GM18520 (cell line): ENCODE results near the gene NT5E.
"Not testable (repeated sequence)": the region's sequence is repeated elsewhere in the genome, so short reads cannot be mapped to it uniquely, and the experiment has no call there.

Experiments
- ATAC-seq: cut with Tn5 transposase; IDR thresholded peaks from one replicate; pipeline ENCODE4 v1.9.1; 2021; ENCODE audit not compliant: unreplicated experiment

The NT5E gene

DNA sequence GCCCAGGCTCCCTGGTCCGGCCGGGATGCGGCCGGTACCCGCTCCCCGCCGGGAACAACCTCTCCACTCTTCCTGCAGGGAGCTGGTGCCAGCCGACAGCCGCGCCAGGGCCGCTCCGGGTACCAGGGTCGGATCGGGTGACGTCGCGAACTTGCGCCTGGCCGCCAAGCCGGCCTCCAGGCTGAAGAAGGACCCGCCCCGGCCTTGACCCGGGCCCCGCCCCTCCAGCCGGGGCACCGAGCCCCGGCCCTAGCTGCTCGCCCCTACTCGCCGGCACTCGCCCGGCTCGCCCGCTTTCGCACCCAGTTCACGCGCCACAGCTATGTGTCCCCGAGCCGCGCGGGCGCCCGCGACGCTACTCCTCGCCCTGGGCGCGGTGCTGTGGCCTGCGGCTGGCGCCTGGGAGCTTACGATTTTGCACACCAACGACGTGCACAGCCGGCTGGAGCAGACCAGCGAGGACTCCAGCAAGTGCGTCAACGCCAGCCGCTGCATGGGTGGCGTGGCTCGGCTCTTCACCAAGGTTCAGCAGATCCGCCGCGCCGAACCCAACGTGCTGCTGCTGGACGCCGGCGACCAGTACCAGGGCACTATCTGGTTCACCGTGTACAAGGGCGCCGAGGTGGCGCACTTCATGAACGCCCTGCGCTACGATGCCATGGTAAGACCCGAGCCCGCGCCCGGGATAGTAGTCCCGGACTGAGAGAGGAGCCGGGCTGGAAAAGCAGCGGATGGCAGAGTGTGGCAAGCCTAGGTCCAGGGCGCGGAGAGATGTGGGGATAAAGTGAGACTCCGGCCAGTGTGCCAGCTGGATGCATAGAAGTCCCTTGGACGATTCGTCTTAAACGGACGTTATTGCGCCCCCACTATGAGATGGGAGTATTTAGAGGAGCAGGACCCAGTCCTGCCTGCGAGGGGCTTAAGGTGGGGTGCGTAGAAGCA is at the start of gene NT5E:
Gene NT5E, plus strand, starts transcription at position 266 of the 942 bp plus-strand sequence. Its CDS starts 57 bp downstream, at position 323.
- peak; percentile 82 for ATAC-seq

DNA sequence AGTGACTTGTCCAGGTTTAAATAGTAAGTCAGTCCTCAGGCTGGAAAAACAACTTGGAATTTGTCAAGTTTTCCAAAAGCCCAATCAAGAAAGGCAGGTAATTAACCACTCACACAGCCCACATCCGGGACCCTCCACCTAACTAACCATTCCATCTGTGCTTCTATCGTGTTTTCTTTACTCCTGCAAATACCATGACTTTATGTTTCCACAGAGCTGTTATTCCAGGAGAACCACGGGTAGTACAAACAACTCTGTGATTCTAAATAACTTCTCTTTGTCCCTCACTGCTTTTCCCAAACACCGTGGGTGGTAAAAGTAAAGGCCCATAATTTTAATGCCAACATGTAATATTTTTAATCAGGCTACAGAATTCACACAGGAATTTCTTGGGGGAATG is 49.6 kb upstream of the NT5E start:
- ATAC-seq = no peak

DNA sequence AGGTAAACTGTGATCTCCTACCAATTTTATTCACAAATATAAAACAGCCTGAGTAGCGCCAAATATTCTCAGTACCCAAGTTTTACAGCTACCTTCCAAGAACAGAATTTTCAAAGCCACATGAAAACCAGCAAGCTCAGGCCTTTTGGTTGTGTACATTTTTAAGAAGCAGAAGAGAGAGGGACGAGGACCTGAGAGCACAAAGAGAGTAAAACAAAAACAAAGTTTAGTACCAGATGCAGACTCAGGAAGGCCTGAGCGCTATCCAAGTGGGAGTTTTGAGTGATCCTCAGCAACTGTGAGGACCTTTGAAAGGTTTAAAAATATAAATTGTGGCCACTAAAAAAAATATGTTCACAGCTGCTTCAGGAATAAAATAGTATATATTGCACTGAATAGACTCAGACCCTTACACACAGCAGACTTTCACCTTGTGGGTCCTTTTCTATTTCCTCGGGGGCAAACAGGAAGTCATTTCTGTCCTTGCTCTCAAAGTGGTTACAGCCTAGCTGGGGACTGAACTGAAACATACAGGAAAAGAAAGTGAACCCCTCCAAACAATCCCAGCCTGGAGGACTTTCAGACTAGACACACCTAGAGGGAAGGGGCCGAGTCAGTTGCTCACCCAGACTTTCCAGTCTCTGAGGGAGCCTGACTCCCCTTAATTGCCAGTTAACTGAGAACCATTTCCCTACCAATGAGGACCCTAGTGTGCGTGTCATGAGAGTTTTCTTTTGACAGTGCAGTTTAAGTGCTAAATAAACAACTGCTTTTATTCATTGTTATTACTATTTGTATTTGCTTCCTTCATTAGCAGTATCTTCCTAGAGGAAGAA is 48.5 kb upstream of the NT5E start:
- ATAC-seq = no peak

DNA sequence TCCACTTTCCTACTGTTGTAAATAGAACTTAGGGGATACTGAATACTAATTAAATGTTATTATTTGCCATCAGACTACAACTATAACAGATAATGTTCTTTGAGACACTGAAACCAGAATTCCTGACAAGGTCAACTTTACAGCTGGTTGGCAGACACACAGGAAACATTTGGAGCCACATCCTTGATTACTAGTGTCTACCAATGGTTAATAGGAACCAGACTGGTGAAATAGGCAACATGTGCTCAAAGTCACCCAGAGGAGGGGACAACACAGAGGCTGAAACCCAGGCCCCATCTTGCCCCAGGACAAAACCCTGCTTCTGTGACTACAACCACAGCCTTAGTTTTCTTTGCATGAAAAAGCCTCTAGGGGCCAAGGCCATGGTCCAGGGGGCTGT is 47.8 kb upstream of the NT5E start:
- ATAC-seq = no peak

DNA sequence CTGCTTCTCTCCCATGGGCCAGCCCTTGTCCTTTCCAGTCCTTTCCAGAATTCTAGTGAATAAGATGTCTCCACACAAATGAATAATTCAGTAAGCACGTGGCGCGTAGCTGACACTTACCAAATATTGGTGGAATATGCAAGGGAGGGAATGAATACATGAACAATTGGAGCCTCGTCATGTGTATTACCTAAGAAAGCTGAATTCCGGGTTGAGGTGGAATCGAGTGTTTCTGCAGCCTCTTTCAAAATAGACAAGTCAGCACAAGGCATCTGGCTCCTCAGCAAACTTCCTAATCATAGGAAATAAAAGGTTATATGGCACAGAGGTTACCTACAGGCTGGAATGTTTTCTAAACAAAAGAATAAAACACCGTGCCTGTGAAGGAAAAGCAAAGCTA is 47.0 kb upstream of the NT5E start:
- ATAC-seq = no peak

DNA sequence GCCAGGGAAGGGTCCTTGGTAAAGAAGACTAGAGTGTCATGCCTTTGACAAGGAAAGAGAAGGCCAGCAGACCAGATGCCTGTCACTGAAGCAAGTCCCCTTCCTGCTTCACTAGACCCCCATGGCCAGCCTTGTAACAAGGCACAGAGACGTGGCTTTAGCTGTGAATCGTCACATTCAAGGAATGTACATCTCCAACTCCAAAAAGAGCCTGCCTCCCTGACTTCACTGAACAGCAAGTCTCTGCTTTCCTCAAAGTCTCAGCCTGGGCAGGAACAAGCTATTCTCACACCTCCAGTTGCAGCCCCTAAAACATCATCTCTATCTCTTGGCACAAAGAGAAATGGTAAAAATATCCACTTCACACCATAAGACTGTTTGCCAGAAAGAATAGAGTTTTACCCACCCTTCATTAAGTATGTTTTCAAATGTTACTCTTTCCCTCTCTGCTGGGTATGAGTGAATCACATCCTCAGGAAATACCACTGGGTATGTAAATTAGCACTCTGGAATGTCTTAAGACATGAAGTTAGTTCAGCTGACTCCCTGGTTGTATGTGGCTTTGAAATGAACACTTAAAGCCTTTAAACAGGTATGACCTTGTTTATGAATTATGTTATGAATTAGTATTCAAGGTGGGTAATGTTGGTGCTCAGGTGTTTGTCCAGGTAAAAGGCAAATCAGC is 46.4 kb upstream of the NT5E start:
- ATAC-seq = no peak

DNA sequence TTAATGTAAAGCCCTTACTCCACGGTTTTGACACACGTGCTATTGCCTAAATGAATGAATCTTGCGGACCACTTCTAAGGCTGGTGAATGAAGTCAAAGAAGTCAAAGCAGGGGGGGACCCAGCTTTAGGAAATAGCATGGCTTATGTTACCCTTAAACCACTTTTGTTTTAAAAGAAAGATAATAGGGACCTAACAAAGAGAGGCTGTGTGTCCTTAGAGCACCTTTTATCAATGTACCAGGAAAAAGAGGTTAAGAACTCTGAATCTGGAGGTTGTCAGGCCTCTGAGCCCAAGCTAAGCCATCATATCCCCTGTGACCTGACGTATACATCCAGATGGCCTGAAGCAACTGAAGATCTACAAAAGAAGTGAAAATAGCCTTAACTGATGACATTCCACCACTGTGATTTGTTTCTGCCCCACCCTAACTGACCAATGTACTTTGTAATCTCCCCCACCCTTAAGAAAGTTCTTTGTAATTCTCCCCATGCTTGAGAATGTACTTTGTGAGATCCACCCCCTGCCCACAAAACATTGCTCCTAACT is 45.8 kb upstream of the NT5E start:
- not testable (repeated sequence) for ATAC-seq

DNA sequence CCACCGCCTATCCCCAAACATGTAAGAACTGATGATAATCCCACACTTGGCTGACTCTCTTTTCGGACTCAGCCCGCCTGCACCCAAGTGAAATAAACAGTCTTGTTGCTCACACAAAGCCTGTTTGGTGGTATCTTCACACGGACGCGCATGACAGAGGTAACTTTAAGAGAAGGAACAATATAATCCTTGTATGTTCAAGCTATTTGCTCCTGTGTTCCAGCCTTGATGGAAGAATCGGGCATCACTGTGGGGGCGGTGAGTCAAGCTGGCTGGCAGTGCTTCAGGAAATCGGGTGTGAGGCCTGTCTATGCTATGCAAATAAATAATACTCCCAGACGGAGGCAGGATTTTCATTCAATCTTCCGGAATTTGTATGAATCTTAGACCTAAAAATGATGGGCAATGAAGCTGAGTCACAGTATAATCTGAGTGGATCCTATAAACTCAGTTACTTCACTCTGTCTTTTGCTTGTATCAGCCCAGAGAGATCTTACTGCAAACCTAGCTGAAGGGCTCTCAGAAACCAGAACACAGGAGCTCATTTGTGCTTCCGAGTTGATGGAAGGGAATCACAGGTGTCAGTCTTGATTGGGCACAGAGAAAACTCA is 45.2 kb upstream of the NT5E start:
- ATAC-seq = no peak

DNA sequence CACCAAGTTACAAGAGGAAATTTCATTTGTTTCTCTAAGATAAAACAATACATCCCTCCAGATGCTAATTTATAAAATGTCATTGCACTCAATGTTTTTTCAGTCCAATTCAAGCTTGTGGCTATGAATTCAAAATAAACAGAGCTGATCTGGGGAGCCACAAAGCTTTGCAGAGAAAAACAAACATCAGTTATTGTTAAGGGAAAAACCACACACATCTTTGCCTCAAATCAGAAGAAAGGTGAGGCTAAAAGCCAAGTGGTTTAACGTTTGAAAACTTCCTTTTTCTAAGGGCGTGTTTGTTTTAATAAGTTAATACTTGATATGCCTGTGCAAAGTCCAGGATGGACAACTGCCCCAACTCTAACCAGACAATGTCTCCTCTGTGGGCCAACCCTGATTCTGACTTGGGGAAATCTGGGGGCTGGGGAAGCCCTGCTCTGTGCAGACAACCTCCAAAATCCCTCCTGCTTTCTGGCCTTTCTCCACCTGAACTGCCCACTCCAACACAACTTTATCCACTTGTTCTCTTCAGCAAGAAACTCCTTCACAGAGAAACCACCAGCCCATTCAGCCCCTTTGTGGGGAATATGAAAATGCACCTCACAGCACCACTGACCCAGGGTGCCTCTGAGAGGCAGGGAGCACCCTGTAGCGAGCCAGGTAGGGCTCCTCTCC is 44.6 kb upstream of the NT5E start:
- peak; percentile 29 for ATAC-seq

DNA sequence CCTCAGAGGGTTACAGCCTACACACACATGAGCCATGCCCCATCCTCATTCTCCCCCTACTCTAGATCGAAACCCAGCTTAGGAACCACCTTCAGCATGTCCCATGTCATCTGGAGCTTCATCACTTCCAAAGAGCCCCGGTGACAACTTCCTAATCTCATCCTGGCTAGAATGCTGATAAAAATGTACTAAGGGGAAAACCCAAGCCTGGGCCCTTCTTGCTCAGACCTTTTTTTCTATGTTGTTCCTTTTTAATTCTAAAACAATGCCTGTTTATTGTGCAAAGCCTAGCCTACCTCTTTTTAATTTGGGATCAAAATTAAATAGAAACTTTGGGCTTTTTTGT is 44.1 kb upstream of the NT5E start:
- no peak for ATAC-seq

DNA sequence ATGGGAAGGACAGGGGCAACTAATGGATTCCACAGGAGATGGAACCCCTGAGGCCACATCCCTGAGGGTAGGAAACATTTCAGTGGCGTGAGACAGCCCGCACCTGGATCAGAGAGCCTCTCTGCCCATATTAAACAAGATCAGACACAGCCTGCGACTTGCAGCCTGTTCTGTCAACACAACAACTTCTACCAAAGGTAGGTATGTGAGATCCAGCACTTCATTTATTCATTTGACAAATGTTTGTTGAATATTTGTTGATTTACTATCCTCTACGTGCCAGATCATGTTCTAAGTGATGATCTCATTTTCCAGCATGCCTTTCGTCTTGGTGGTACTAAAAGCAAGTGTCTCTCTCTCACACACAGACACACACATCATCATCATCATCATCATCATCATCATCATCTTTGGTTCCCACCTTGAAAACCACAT is 43.2 kb upstream of the NT5E start:
- no peak for ATAC-seq

DNA sequence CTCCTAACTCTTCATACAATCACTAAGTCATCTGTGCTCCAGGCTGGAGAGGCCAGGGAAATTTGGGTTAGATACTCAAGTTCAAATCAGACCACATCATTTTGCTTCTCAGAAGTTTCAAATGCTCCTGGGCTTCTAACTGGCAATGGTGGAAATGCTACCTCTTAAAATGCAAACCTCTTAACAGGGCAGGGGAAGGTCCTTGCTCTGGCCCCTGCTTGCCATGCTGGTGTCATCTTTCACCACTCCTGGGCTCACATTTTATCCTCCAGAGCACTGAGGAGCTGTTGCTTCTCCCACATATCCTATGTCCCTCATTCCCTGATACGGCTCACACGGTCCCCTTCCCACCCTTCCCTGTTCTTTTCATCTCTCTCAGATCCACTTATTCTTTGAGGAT is 41.8 kb upstream of the NT5E start:
- ATAC-seq = no peak

DNA sequence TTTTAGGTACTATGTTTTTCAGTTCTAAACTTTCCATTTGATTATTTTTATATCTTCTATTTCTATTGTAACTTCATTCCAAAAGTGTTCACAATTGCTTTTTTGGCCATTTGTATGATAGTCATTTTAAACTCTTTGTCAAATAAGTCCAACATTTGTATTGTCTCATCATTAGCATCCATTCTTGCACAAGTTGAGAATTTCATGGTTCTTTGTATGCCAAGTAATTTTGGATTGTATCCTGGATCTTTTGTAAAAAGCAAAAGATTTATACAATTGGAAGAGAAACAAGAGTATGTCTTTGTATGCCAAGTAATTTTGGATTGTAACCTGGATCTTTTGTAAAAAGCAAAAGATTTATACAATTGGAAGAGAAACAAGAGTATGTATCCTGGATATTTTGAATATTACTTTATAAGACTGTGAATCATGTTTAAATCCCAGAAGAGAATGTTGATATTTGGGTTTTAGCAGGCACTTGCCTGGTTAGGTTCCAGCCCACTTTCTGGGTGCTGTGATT is 36.9 kb upstream of the NT5E start:
- ATAC-seq = no peak

DNA sequence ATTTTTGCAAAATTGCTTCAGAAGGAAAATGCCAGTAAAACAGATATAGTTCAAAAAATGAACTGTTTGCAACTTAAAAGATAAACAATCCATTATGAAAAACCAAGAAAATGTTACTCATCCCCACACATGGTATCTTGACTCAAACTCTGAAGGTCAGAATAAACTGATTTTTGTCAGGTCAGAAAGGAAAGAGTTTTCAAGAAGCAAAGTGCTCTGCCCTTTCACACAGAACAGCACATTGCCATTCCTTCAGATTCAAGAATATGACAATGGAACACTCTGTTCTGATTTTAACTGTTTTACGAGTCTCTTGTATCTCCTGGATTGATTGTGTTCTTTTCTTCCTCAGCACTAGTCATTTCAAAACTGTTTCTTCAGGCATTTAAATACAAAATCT is 33.8 kb upstream of the NT5E start:
- ATAC-seq = no peak

DNA sequence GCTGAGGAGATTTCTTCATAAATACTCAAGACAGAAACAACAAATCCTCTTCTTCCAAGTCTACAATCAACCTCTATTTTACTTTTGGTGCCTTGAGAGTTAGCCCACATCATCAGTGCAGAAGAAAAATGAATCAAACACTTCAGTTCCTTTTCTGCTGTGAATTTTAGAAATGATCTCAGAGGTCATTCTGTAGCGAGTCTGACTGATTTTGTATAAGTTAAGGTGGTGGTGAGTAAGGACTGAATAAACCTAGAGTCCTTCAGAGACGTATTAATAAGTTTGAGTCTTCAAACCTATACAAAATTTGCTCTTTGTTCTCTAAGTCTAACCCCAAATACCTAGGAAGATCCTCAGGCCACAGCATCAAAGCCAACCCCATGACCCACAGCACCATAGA is 33.1 kb upstream of the NT5E start:
- ATAC-seq = no peak

DNA sequence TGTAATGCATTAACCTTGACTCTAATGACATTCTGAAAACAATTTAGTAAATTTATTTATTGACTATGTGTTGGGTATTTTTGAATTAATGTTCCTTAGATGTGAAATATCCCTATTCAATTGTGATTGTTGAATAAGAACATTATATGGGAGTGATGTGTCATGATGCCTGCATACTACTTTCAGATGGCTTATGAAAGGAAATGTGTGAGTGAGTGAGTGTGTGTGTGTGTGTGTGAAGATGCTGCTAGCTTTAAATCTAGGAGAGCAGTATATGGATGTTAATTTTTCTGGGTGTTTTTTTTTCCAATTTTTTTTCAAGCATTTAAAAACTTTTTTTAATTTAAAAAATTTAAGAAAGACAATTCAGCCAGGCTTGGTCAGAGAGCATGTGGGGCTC is 32.5 kb upstream of the NT5E start:
- no peak for ATAC-seq

DNA sequence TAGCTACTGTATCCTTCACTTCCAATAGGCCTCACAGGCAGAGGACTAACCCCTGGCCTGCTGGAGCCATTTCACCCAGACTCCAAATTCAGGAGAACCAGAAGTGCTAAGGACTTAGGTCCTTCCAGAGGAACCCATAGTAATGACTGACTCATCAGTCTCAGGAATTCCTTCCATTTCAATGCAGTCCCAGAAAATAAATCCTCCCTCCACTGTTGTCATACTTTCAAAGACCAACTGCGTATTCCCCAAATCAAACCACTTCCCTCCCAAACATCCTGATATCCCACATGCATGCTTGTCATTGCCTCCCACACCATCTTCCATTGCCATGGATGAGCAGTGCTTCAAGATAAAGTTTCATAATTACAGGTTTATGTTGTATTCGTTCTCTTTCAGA is 31.8 kb upstream of the NT5E start:
- no peak for ATAC-seq

DNA sequence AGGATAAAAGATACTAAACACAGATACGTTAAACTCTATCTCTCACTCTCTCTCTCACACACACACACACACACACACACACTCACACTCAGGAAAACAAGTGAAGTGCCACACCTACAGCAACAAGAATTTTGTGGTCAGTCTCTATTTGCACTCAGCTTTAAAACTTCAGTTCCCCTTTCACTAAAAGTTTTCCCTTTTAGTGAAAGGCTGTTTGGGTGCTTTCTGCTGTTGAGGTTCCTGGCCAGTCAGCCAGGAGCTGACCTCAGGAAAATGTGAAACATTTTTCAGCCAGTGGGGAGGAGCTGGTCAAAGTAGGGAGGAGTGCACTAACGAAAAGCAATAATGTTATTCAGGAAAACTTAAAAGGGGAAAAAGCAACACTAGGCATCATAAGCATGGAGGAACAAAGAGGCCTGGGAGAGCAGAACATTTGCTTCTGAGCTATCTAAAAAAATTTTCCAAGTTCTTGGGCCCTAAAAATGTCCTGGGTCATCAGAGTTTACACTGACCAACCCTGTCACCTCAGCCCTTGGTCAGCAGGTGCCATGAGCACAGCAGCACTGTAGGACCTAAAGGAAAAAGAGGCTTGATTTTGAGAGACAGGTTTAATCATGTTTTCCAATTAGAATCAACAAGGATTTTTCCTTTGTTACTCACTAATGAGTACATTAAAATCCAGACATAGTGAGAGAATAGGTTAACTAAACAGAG is 30.7 kb upstream of the NT5E start:
- ATAC-seq = peak; percentile 42

DNA sequence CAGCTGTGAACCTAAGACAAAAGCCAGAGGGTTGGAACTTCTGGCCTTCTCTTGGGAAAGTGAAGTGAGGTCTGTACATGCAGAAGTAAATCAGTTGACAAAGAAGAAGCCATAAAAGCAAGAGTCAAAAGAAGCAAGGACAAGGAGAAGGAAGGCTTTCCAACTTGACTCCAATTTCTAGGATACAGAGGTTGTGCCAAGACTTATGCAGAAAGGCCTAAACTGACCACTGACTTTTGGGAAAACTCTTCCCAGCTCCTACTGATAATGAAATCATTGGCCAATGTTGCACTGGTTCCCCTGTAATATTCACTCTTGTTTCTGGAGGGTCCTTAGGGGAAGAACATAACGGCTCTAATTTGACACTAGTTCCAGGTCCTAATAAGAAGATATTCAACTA is 29.3 kb upstream of the NT5E start:
- no peak for ATAC-seq
